Coronary artery (tissue), 2 donors: ENCODE data around the gene LPAR3.
A peak's percentile ranks its signal among the peaks of the same experiment; 100 is the strongest.

ENCODE experiments used
- DNase-seq: peaks from one replicate; pipeline ENCODE4 v3.0.0-alpha.2; 2017; ENCODE audit warnings: low spot score
- H3K27ac ChIP-seq, 2 donors: fragments of 200-600 bp; sonication (generic); one replicate each; pipeline ENCODE4 v1.5.1; 2016 to 2019
- H3K4me3 ChIP-seq: fragments of 200-600 bp; sonication (generic); 2 replicates; pipeline ENCODE4 v1.5.1; 2016; ENCODE audit warnings: mild to moderate bottlenecking, moderate library complexity
- CTCF ChIP-seq: fragments of 200-600 bp; sonication (generic); IDR thresholded peaks from one replicate; pipeline ENCODE4 v1.5.1; 2019; ENCODE audit warnings: antibody characterized with exemption

LPAR3 gene

DNA sequence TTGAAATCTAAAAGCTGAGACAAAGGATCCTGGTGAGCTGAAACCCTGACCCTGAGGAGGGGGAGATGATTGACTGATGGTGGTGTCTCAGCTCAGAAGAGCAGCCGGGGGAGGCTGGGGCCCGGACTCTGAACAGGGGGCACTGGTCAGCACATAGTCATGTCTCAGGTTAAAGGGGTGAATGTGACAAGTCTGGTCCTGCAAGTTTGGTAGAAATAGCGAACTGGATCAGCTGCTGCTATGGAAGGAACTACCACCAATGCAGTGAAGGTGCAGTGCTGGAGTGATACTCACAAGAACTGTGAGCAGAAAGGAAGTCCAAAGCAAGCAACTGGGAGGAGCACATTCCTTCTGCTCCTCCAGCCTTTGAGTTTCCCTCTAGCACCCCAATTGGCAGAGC lies 104.0 kb downstream of the LPAR3 start:
- DNase-seq, result no peak
- no peak for TF ChIP-seq CTCF
- Histone ChIP-seq H3K27ac (no peak overlapping the region), H3K4me3 (no peak overlapping the region)

DNA sequence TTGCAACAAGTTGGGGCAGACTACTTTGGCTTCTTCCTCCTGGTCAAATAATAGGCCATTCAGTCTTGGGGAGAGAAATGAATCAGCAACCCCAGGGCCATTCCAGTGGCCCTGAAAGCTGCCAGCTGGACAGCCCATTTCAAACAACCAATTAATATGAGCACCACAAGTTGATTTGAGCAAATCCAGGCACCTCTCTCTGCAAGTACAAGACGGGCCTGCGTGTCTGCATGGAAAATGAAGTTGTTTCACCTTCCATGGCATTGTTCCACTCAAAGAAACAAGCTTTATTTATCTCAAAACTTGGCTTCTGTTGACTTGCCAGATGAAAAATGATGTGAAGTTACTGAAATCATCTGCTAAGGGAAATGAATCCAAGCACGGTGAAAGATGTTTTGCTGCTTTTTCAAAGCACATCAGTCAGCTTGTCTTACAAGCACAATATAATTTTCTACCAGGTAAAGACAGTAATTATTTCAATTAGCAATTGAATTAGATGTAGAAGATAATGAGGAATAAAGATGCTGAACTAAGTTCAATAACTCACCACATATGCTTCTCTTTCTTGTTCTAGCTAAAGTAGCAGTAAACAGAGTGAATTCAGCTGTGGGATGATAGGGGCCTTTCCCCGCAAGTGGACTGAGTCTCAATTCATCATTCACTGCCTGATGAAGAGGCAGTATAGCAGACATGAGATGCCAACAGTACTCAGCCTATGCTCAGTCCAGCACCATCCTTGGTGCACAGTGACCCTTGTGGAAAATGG lies 107.6 kb downstream of the LPAR3 start:
- H3K27ac ChIP-seq, result no peak overlapping the region
- DNase-seq, result no peak
- TF ChIP-seq CTCF, result no peak
- H3K4me3 ChIP-seq, result no peak overlapping the region

GRCh38 chr1:84782881-84783280 lies 110.1 kb downstream of the LPAR3 start:
- no peak overlapping the region for H3K4me3 ChIP-seq
- DNase-seq, result no peak
- H3K27ac ChIP-seq, result no peak overlapping the region
- no peak for TF ChIP-seq CTCF

- no peak overlapping the region for H3K4me3 ChIP-seq
- peak; percentile 44 for TF ChIP-seq CTCF
- no peak for DNase-seq
- H3K27ac ChIP-seq, result no peak overlapping the region
Observed at GRCh38 chr1:84781946-84782771, 110.8 kb downstream of the LPAR3 start.

- no peak for TF ChIP-seq CTCF
- Histone ChIP-seq H3K27ac (no peak overlapping the region), H3K4me3 (no peak overlapping the region)
- DNase-seq, result no peak
Observed at GRCh38 chr1:84780000-84780716, 112.8 kb downstream of the LPAR3 start.

DNA sequence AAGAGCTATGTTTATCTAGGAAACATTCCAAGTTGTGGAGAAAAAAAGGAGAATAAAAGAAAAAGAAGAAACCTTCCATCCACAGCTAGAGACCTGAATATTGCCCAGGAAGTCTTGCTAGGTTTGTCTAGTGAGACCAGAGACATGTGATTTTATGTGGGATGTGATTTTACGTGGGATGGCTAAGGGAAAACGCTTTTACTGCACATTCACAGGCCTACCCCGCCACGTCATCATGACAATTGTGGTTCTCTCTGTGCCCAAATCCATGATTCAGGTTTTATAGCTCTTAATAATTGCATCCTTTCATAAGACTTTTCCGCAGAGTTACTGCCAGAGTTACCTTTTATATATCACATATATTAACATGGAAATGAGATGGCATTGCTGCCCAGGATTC lies 116.4 kb downstream of the LPAR3 start:
- TF ChIP-seq CTCF, result no peak
- no peak overlapping the region for H3K4me3 ChIP-seq
- DNase-seq, result no peak
- H3K27ac ChIP-seq, result no peak overlapping the region
